ENCODE measurements around the gene TP73. TPM values are rescaled to one million over a fixed set of nuclear protein-coding genes. Genes with fewer than 3 reads are reported as not detected.

Gene TP73
- total RNA-seq, 1 donor from 2014 or later: under 0.01 TPM

- DNase-seq (ENCODE audit: low read depth, low spot score): no peak
These were observed 124.8 kb downstream of the TP73 start for GRCh38 chr1:3777078-3777547.

- DNase-seq (ENCODE audit: low read depth, low spot score): no peak
These were observed 125.6 kb downstream of the TP73 start for GRCh38 chr1:3777647-3778589.

- DNase-seq (ENCODE audit: low read depth, low spot score): no peak
These were observed 126.4 kb downstream of the TP73 start for GRCh38 chr1:3778590-3779264.

GRCh38 chr1:3779265-3779911 is 127.1 kb downstream of the TP73 start:
- no peak for DNase-seq (ENCODE audit: low read depth, low spot score)

GRCh38 chr1:3779912-3780416 is 127.6 kb downstream of the TP73 start:
- no peak for DNase-seq (ENCODE audit: low read depth, low spot score)

GRCh38 chr1:3780901-3781300 is 128.6 kb downstream of the TP73 start:
- DNase-seq (ENCODE audit: low read depth, low spot score): no peak

- no peak for DNase-seq (ENCODE audit: low read depth, low spot score)
These were observed 131.5 kb downstream of the TP73 start for GRCh38 chr1:3783651-3784474.

GRCh38 chr1:3785045-3785444 is 132.7 kb downstream of the TP73 start:
- no peak for DNase-seq (ENCODE audit: low read depth, low spot score)

- no peak for DNase-seq (ENCODE audit: low read depth, low spot score)
These were observed 133.3 kb downstream of the TP73 start for GRCh38 chr1:3785456-3786157.

Other genes with a start within 250 kb of the TP73 start
- gene ARHGEF16, start 197.9 kb upstream of the TP73 start, total RNA-seq: 0.35 and 0.66 TPM in 2 replicates
- 23.3 and 49.2 TPM in 2 replicates for gene MEGF6, start 41.0 kb upstream of the TP73 start, total RNA-seq
- gene TPRG1L, start 27.5 kb upstream of the TP73 start, total RNA-seq: 31.9 and 33.0 TPM in 2 replicates
- 25.5 TPM in 2 replicates for gene WRAP73, start 2.4 kb upstream of the TP73 start, total RNA-seq
- not detected in 2 replicates for gene CCDC27, start 99.9 kb downstream of the TP73 start, total RNA-seq
- gene SMIM1, start 120.2 kb downstream of the TP73 start, total RNA-seq: 0.74 and 1.6 TPM in 2 replicates
- 34.7 and 36.1 TPM in 2 replicates for gene LRRC47, start 144.0 kb downstream of the TP73 start, total RNA-seq
- gene CEP104, start 204.7 kb downstream of the TP73 start, total RNA-seq: 16.5 and 42.1 TPM in 2 replicates
- gene DFFB, start 205.0 kb downstream of the TP73 start, total RNA-seq: 11.5 and 15.1 TPM in 2 replicates
- gene C1orf174, start 247.8 kb downstream of the TP73 start, total RNA-seq: 30.8 and 55.3 TPM in 2 replicates